Adrenal gland (tissue), 12 donors: ENCODE data around the gene PAGE2B. TPM values are rescaled to one million over a fixed set of nuclear protein-coding genes. Genes with fewer than 3 reads are reported as not detected.
"Not testable (repeated sequence)": the region's sequence is repeated elsewhere in the genome, so short reads cannot be mapped to it uniquely, and the experiment has no call there.

Source experiments
- DNase-seq, 7 donors: peaks; one replicate each; pipeline ENCODE4 v3.0.0-alpha.2; 2019 to 2020
- H3K27ac ChIP-seq, 5 donors: fragments of 200-600 bp; sonication (generic) in 4 of 5; 1 replicate in 3 of 5; 2 replicates in 2 of 5; pipeline versions ENCODE4 v1.5.1 to v1.8.0; 2016 to 2020; ENCODE audit warnings: mild to moderate bottlenecking in 1 of 5
- H3K27me3 ChIP-seq: fragments of 200-600 bp; 2 replicates; pipeline ENCODE4 v1.8.0; 2021
- H3K36me3 ChIP-seq, 2 donors: fragments of 200-600 bp; replicated peaks in 1 of 2; 1 replicate in 1 of 2; 2 replicates in 1 of 2; pipeline versions ENCODE4 v1.5.1 to v1.8.0; 2018 to 2022
- H3K4me1 ChIP-seq, 2 donors: fragments of 200-600 bp; replicated peaks in 1 of 2; 1 replicate in 1 of 2; 2 replicates in 1 of 2; pipeline versions ENCODE4 v1.5.1 to v1.8.0; 2018 to 2021
- H3K4me3 ChIP-seq, 4 donors: fragments of 200-600 bp; sonication (generic) in 3 of 4; one replicate each; pipeline ENCODE4 v1.5.1; 2016 to 2018
- H3K9me3 ChIP-seq, 3 donors: fragments of 200-600 bp; sonication (generic) in 1 of 3; replicated peaks in 1 of 3; 1 replicate in 2 of 3; 2 replicates in 1 of 3; pipeline versions ENCODE4 v1.5.1 to v1.8.0; 2016 to 2021
- CTCF ChIP-seq, 6 experiments: fragments of 450-650 bp in 4 of 6; fragments of 200-600 bp in 2 of 6; sonication (generic) in 1 of 6; IDR thresholded peaks; 1 replicate in 5 of 6; 2 replicates in 1 of 6; pipeline versions ENCODE4 v1.5.1 to v1.8.0; 2016 to 2021; ENCODE audit warnings: antibody characterized with exemption in 6 of 6, mild to moderate bottlenecking in 2 of 6, moderate library complexity in 1 of 6
- POLR2A ChIP-seq, 2 donors: fragments of 450-650 bp; IDR thresholded peaks; one replicate each; pipeline ENCODE4 v1.6.1; 2017; ENCODE audit warnings: antibody characterized with exemption in 2 of 2, mild to moderate bottlenecking in 2 of 2, moderate library complexity in 1 of 2
- WGBS, 4 donors: extraction: QIAGEN DNeasy Blood & Tissue Kit in 2 of 4; methylation state at CpG; one replicate each; pipeline versions ENCODE4 v1.1.5 to v1.1.7; 2013 to 2017; 5-methylcytosine and 5-hydroxymethylcytosine counted together
- intact Hi-C, 2 donors: fragments of 100-400 bp; cut with DNase I; formaldehyde crosslinking; loops; one replicate each; pipeline versions ENCODE4 v1.14.1 to v1.15.0; 2022 to 2023
- polyA plus RNA-seq, 3 donors: library from polyadenylated mRNA; stranded (reverse); fragments of 200-250 nt in 2 of 3; fragments of 350-450 nt in 1 of 3; fragmentation: Illumina TruSeq in 1 of 3; extraction: RNeasy Lipid Tissue Mini Kit (QIAGEN cat#74804) in 1 of 3; gene quantifications; one replicate each; pipeline ENCODE4 v1.2.3, GENCODE V29; 2013 to 2014
- total RNA-seq, 9 donors: library from RNA; depleted of rRNA in 4 of 9; stranded (reverse); fragments of >200 nt in 4 of 9; fragments of 120-200 nt in 1 of 9; fragmentation: NEBNext Ultra II Directional in 1 of 9; extraction: Animal tissue kit (Norgen Biotek cat#: 25700) in 1 of 9; gene quantifications; one replicate each; pipeline versions ENCODE4 v1.1.0 to v1.2.4, GENCODE V29; 2013 to 2023
- donor health status: healthy with polysubstance abuse.
- donor health status: Bipolar disorder and iron deficiency.
- donor health status: DM: yes; HTN: yes; CAD: no.
- donor health status: DM: no; HTN: no; CAD: no.
- donor health status: DM: no; HTN: no; CAD: no.
- donor health status: DM: yes; HTN: yes; CAD: no.

The PAGE2B gene
- total and polyA plus RNA-seq, 12 donors = 0.67 TPM; not detected in 11

- Histone ChIP-seq H3K9me3 (no peaks in the 10 kb centered on the region), H3K4me1 (no peaks in the 10 kb centered on the region), H3K27ac (no peak overlapping the region), H3K4me3 (peak overlapping the region in 1 of 4 donors; percentile 33), H3K27me3 (peaks cover 5% of the 10 kb centered on the region), H3K36me3 (no peaks in the 10 kb centered on the region)
- TF ChIP-seq CTCF (IDR thresholded peaks at IDR 0.05) = peak; percentile 69 to 81 (median 72)
- TF ChIP-seq POLR2A (IDR thresholded peaks at IDR 0.05) = no peak
- intact Hi-C loops = loop anchor here in 1 of 2 donors (5.0 kb wide), 1 partner anchor 165 kb away; no protein-coding TSS in a partner anchor
- peak in 5 of 7 donors; percentile 18 to 59 (median 27) for DNase-seq
- 18 to 22% (median 20%) methylated on average over 5 of the region's 5 CpGs for WGBS, 4 donors
Measured at GRCh38 chrX:55057675-55058249, 17.1 kb upstream of the PAGE2B start.

- DNase-seq, H3K36me3 ChIP-seq, H3K9me3 ChIP-seq, intact Hi-C loops, H3K27ac ChIP-seq, H3K4me1 ChIP-seq, H3K4me3 ChIP-seq: not testable (repeated sequence)
- H3K27me3 ChIP-seq = peaks cover 13% of the 10 kb centered on the region
- 43 to 88% (median 71%) methylated on average over 1 to 2 of the region's 2 CpGs for WGBS, 4 donors
Measured at GRCh38 chrX:55067180-55067579, 7.7 kb upstream of the PAGE2B start.

- WGBS, 4 donors = 67 to 100% (median 88%) methylated on average over 1 to 3 of the region's 3 CpGs
- H3K4me3 ChIP-seq = no peak overlapping the region
- TF ChIP-seq POLR2A (IDR thresholded peaks at IDR 0.05) (no peak), CTCF (IDR thresholded peaks at IDR 0.05) (no peak)
Measured at GRCh38 chrX:55072286-55072685, 2.5 kb upstream of the PAGE2B start.

GRCh38 chrX:55088795-55089489 is 14.1 kb downstream of the PAGE2B start, which contains the start of gene PAGE2:
Gene PAGE2, plus strand, starts transcription at chrX:55089018. Its CDS starts 1,003 bp downstream, at chrX:55090021.
- Histone ChIP-seq H3K9me3 (peaks cover 0 to 3% (median 0%) of the 10 kb centered on the region in 3 donors), H3K27ac (no peak within 1 kb of the TSS), H3K36me3 (no peaks in the 10 kb centered on the region), H3K27me3 (peaks cover 13% of the 10 kb centered on the region), H3K4me3 (no peak within 1 kb of the TSS), H3K4me1 (no peaks in the 10 kb centered on the region)
- 83 to 91% (median 88%) methylated on average over 23 to 30 of the region's 30 CpGs for WGBS, 4 donors
- no peak for DNase-seq
- TF ChIP-seq CTCF (IDR thresholded peaks at IDR 0.05) = no peak
- no peak for TF ChIP-seq POLR2A (IDR thresholded peaks at IDR 0.05)
- intact Hi-C loops = no loop called here

More at GRCh38 chrX:55072286-55072685, 2.5 kb upstream of the PAGE2B start:
- Histone ChIP-seq H3K4me1 (no peaks in the 10 kb centered on the region), H3K27me3 (peaks cover 18% of the 10 kb centered on the region), H3K36me3 (no peaks in the 10 kb centered on the region), H3K27ac (no peak overlapping the region), H3K9me3 (no peaks in the 10 kb centered on the region)
- no peak for DNase-seq
- intact Hi-C loops = no loop called here
